Transverse colon (tissue), 4 donors: ENCODE measurements around the gene AKAP5.

Experiments
- EP300 ChIP-seq: sonication (generic); formaldehyde crosslinking; IDR thresholded peaks from one replicate; pipeline ENCODE4 v1.6.1; 2017; ENCODE audit warnings: antibody characterized with exemption, low read depth
- POLR2AphosphoS5 ChIP-seq, 3 donors: sonication (generic); formaldehyde crosslinking; IDR thresholded peaks; one replicate each; pipeline ENCODE4 v1.6.1; 2016; ENCODE audit warnings: antibody characterized with exemption in 3 of 3
- TF ChIP-seq, protein P1 (sequence below), 5 experiments: fragments of 200-600 bp in 3 of 5; fragments of 450-650 bp in 2 of 5; sonication (generic) in 3 of 5; IDR thresholded peaks; 1 replicate in 2 of 5; 2 replicates in 3 of 5; pipeline ENCODE4 v1.5.1; 2016 to 2017; ENCODE audit warnings: antibody characterized with exemption in 5 of 5, inconsistent platforms in 3 of 5, mild to moderate bottlenecking in 2 of 5, moderate library complexity in 1 of 5

- TF ChIP-seq, protein P1, sequence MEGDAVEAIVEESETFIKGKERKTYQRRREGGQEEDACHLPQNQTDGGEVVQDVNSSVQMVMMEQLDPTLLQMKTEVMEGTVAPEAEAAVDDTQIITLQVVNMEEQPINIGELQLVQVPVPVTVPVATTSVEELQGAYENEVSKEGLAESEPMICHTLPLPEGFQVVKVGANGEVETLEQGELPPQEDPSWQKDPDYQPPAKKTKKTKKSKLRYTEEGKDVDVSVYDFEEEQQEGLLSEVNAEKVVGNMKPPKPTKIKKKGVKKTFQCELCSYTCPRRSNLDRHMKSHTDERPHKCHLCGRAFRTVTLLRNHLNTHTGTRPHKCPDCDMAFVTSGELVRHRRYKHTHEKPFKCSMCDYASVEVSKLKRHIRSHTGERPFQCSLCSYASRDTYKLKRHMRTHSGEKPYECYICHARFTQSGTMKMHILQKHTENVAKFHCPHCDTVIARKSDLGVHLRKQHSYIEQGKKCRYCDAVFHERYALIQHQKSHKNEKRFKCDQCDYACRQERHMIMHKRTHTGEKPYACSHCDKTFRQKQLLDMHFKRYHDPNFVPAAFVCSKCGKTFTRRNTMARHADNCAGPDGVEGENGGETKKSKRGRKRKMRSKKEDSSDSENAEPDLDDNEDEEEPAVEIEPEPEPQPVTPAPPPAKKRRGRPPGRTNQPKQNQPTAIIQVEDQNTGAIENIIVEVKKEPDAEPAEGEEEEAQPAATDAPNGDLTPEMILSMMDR (IDR thresholded peaks at IDR 0.05): no peak
- TF ChIP-seq POLR2AphosphoS5 (IDR thresholded peaks at IDR 0.05) (no peak), EP300 (no peak)
Observed at GRCh38 chr14:64467101-64467500, 1.8 kb downstream of the AKAP5 start.
